A673 (cell line): Measurements from ENCODE around the gene CBX3.
"Not testable (repeated sequence)": the region's sequence is repeated elsewhere in the genome, so short reads cannot be mapped to it uniquely, and the experiment has no call there.

ENCODE experiments used
- EZH2 ChIP-seq: fragments of 200-600 bp; sonication (generic); IDR thresholded peaks from 2 replicates; pipeline ENCODE4 v1.6.1; 2017; ENCODE audit warnings: borderline replicate concordance, low read depth, mild to moderate bottlenecking, mixed read lengths, antibody characterized with exemption, low read length; ENCODE audit not compliant: poor library complexity, severe bottlenecking
- TF ChIP-seq, protein P1 (sequence below): fragments of 300-800, 200-600 bp; sonication (generic); conservative IDR thresholded peaks from 2 replicates; pipeline ENCODE4 v1.5.1; 2017; ENCODE audit warnings: low read depth, mild to moderate bottlenecking, antibody characterized with exemption, low read length, moderate library complexity, mixed read lengths

DNA sequence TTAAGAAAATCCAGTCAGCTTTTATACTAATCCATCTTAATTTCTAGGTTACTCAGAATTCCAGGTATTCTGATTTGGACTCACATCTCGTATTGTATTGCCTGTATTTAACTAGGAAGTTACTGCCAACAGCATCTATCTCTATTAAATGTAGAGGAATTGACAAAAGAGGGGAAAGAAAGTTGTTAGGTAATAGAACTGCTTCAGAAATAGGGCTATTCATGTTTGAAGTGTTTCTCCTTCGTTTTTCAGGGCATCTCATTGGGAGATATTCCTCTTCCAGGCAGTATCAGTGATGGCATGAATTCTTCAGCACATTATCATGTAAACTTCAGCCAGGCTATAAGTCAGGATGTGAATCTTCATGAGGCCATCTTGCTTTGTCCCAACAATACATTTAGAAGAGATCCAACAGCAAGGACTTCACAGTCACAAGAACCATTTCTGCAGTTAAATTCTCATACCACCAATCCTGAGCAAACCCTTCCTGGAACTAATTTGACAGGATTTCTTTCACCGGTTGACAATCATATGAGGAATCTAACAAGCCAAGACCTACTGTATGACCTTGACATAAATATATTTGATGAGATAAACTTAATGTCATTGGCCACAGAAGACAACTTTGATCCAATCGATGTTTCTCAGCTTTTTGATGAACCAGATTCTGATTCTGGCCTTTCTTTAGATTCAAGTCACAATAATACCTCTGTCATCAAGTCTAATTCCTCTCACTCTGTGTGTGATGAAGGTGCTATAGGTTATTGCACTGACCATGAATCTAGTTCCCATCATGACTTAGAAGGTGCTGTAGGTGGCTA is 17.1 kb upstream of the CBX3 start:
- TF ChIP-seq, protein P1, sequence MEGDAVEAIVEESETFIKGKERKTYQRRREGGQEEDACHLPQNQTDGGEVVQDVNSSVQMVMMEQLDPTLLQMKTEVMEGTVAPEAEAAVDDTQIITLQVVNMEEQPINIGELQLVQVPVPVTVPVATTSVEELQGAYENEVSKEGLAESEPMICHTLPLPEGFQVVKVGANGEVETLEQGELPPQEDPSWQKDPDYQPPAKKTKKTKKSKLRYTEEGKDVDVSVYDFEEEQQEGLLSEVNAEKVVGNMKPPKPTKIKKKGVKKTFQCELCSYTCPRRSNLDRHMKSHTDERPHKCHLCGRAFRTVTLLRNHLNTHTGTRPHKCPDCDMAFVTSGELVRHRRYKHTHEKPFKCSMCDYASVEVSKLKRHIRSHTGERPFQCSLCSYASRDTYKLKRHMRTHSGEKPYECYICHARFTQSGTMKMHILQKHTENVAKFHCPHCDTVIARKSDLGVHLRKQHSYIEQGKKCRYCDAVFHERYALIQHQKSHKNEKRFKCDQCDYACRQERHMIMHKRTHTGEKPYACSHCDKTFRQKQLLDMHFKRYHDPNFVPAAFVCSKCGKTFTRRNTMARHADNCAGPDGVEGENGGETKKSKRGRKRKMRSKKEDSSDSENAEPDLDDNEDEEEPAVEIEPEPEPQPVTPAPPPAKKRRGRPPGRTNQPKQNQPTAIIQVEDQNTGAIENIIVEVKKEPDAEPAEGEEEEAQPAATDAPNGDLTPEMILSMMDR, result not testable (repeated sequence)
- not testable (repeated sequence) for TF ChIP-seq EZH2
